Neural cell (in vitro differentiated cells): ENCODE data around the gene SBNO2. TPM values are rescaled to one million over a fixed set of nuclear protein-coding genes. Genes with fewer than 3 reads are reported as not detected.

ENCODE experiments used
- H2AFZ ChIP-seq: fragments of 200-600, 300-800 bp; sonication (generic), shearing (Covaris generic); 2 replicates; pipeline ENCODE4 v1.6.0; 2014; ENCODE audit warnings: low read depth, mild to moderate bottlenecking, antibody characterized with exemption, low read length, moderate library complexity
- H3F3A ChIP-seq: fragments of 200-600 bp; shearing (Covaris generic); 2 replicates; pipeline ENCODE4 v1.6.1; 2016; ENCODE audit warnings: mild to moderate bottlenecking, moderate library complexity, mixed read lengths, antibody characterized with exemption, low read length; ENCODE audit not compliant: insufficient read depth, poor library complexity, severe bottlenecking
- H3K27ac ChIP-seq: fragments of 200-600, 300-800 bp; sonication (generic), shearing (Covaris generic); 2 replicates; pipeline ENCODE4 v1.5.1; 2014; ENCODE audit warnings: mild to moderate bottlenecking, low read length, moderate library complexity
- H3K27me3 ChIP-seq: fragments of 300-800, 200-600 bp; sonication (generic), shearing (Covaris generic); 2 replicates; pipeline ENCODE4 v1.6.0; 2014; ENCODE audit warnings: mild to moderate bottlenecking, low read depth, low read length, moderate library complexity; ENCODE audit not compliant: insufficient read depth
- H3K36me3 ChIP-seq: fragments of 300-800, 200-600 bp; sonication (generic), shearing (Covaris generic); 2 replicates; pipeline ENCODE4 v1.5.1; 2014; ENCODE audit warnings: mild to moderate bottlenecking, antibody characterized with exemption, low read length, moderate library complexity; ENCODE audit not compliant: insufficient read depth
- H3K4me2 ChIP-seq: fragments of 300-800, 200-600 bp; sonication (generic), shearing (Covaris generic); 2 replicates; pipeline ENCODE4 v1.6.0; 2014; ENCODE audit warnings: mild to moderate bottlenecking, low read length
- H3K4me3 ChIP-seq: fragments of 300-800, 200-600 bp; sonication (generic), shearing (Covaris generic); 2 replicates; pipeline ENCODE4 v1.5.1; 2014; ENCODE audit warnings: mild to moderate bottlenecking, low read length, moderate library complexity
- H3K79me2 ChIP-seq: fragments of 200-600 bp; shearing (Covaris generic); replicated peaks from 2 replicates; pipeline ENCODE4 v1.6.0; 2014; ENCODE audit warnings: mild to moderate bottlenecking, low read length, moderate library complexity; ENCODE audit not compliant: insufficient read depth
- H3K9ac ChIP-seq: fragments of 300-800, 200-600 bp; sonication (generic), shearing (Covaris generic); 2 replicates; pipeline ENCODE4 v1.6.1; 2016; ENCODE audit warnings: mild to moderate bottlenecking, low read length, mixed read lengths
- H3K9me2 ChIP-seq: fragments of 200-600 bp; shearing (Covaris generic); 2 replicates; pipeline ENCODE4 v1.6.1; 2016; ENCODE audit warnings: mild to moderate bottlenecking, low read length, mixed read lengths; ENCODE audit not compliant: insufficient read depth
- H3K9me3 ChIP-seq: fragments of 200-600, 300-800 bp; sonication (generic), shearing (Covaris generic); 2 replicates; pipeline ENCODE4 v1.6.1; 2016; ENCODE audit warnings: mild to moderate bottlenecking, mixed run types, low read length, moderate library complexity, mixed read lengths
- H4K20me1 ChIP-seq: fragments of 200-600 bp; shearing (Covaris generic); 2 replicates; pipeline ENCODE4 v1.6.1; 2016; ENCODE audit warnings: mild to moderate bottlenecking, mixed run types; ENCODE audit not compliant: insufficient read depth
- EP300 ChIP-seq: fragments of 450-650 bp; conservative IDR thresholded peaks from 2 replicates; pipeline ENCODE4 v1.6.1; 2014; ENCODE audit warnings: antibody characterized with exemption, mild to moderate bottlenecking, moderate library complexity; ENCODE audit not compliant: poor library complexity, severe bottlenecking
- EZH2 ChIP-seq: fragments of 200-600, 300-800 bp; shearing (Covaris generic), sonication (generic); IDR thresholded peaks from 2 replicates; pipeline ENCODE4 v1.6.1; 2014; ENCODE audit warnings: antibody characterized with exemption, low read length, borderline replicate concordance, mild to moderate bottlenecking; ENCODE audit not compliant: insufficient read depth, poor library complexity, severe bottlenecking
- MXI1 ChIP-seq: fragments of 450-650 bp; conservative IDR thresholded peaks from 2 replicates; pipeline ENCODE4 v1.6.1; 2014; ENCODE audit warnings: antibody characterized with exemption, mild to moderate bottlenecking; ENCODE audit not compliant: poor library complexity, severe bottlenecking
- POLR2AphosphoS5 ChIP-seq: IDR thresholded peaks from 2 replicates; pipeline ENCODE4 v1.6.1; 2012
- RAD21 ChIP-seq: fragments of 450-650 bp; conservative IDR thresholded peaks from 2 replicates; pipeline ENCODE4 v1.6.1; 2014; ENCODE audit warnings: antibody characterized with exemption, mild to moderate bottlenecking, moderate library complexity
- SMC3 ChIP-seq: fragments of 450-650 bp; conservative IDR thresholded peaks from 2 replicates; pipeline ENCODE4 v1.6.1; 2014; ENCODE audit warnings: antibody characterized with exemption, mild to moderate bottlenecking, moderate library complexity; ENCODE audit not compliant: poor library complexity
- TAF1 ChIP-seq: IDR thresholded peaks from 2 replicates; pipeline ENCODE4 v1.6.1; 2012; ENCODE audit warnings: low read depth
- polyA plus RNA-seq: library from polyadenylated mRNA; depleted of rRNA; stranded (reverse); fragments of >200 nt; gene quantifications from 2 replicates; pipeline ENCODE4 v1.2.3, GENCODE V29; 2014
- TF ChIP-seq, protein P1 (sequence below): fragments of 450-650 bp; IDR thresholded peaks from 2 replicates; pipeline ENCODE4 v1.5.1; 2014; ENCODE audit warnings: antibody characterized with exemption, mild to moderate bottlenecking, moderate library complexity; ENCODE audit not compliant: poor library complexity, severe bottlenecking
- TF ChIP-seq, protein P2 (sequence below): IDR thresholded peaks from 2 replicates; pipeline ENCODE4 v1.6.1; 2012; ENCODE audit warnings: borderline replicate concordance

The SBNO2 gene
- polyA plus RNA-seq, 1 donor from 2014 or later: 4.8 TPM

DNA sequence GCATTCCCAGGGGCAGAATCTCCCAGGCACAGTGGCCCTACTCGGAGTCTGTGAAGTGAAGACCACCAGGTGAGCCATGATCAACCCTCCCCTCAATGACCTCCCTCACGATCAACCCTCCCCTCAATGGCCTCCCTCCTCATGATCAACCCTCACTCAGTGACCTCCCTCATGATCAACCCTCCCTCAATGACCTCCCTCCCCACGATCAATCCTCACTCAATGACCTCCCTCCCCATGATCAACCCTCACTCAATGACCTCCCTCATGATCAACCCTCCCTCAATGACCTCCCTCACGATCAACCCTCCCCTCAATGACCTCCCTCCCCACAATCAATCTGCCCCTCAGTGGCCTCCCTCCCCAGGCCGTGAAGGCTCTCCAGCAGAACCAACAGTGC is 32.1 kb downstream of the SBNO2 start:
- TF ChIP-seq RAD21: no peak
- TF ChIP-seq TAF1: no peak
- TF ChIP-seq, protein P1, sequence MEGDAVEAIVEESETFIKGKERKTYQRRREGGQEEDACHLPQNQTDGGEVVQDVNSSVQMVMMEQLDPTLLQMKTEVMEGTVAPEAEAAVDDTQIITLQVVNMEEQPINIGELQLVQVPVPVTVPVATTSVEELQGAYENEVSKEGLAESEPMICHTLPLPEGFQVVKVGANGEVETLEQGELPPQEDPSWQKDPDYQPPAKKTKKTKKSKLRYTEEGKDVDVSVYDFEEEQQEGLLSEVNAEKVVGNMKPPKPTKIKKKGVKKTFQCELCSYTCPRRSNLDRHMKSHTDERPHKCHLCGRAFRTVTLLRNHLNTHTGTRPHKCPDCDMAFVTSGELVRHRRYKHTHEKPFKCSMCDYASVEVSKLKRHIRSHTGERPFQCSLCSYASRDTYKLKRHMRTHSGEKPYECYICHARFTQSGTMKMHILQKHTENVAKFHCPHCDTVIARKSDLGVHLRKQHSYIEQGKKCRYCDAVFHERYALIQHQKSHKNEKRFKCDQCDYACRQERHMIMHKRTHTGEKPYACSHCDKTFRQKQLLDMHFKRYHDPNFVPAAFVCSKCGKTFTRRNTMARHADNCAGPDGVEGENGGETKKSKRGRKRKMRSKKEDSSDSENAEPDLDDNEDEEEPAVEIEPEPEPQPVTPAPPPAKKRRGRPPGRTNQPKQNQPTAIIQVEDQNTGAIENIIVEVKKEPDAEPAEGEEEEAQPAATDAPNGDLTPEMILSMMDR: no peak
- no peak for TF ChIP-seq EZH2
- TF ChIP-seq SMC3: no peak
- TF ChIP-seq, protein P2, sequence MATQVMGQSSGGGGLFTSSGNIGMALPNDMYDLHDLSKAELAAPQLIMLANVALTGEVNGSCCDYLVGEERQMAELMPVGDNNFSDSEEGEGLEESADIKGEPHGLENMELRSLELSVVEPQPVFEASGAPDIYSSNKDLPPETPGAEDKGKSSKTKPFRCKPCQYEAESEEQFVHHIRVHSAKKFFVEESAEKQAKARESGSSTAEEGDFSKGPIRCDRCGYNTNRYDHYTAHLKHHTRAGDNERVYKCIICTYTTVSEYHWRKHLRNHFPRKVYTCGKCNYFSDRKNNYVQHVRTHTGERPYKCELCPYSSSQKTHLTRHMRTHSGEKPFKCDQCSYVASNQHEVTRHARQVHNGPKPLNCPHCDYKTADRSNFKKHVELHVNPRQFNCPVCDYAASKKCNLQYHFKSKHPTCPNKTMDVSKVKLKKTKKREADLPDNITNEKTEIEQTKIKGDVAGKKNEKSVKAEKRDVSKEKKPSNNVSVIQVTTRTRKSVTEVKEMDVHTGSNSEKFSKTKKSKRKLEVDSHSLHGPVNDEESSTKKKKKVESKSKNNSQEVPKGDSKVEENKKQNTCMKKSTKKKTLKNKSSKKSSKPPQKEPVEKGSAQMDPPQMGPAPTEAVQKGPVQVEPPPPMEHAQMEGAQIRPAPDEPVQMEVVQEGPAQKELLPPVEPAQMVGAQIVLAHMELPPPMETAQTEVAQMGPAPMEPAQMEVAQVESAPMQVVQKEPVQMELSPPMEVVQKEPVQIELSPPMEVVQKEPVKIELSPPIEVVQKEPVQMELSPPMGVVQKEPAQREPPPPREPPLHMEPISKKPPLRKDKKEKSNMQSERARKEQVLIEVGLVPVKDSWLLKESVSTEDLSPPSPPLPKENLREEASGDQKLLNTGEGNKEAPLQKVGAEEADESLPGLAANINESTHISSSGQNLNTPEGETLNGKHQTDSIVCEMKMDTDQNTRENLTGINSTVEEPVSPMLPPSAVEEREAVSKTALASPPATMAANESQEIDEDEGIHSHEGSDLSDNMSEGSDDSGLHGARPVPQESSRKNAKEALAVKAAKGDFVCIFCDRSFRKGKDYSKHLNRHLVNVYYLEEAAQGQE: no peak
- TF ChIP-seq MXI1: no peak
- H3K27me3 ChIP-seq: no peaks in the 10 kb centered on the region
- H3F3A ChIP-seq: no peaks in the 10 kb centered on the region
- H3K36me3 ChIP-seq: no peaks in the 10 kb centered on the region
- no peak overlapping the region for H3K9ac ChIP-seq
- H3K4me3 ChIP-seq: no peak overlapping the region
- no peaks in the 10 kb centered on the region for H3K79me2 ChIP-seq
- no peak overlapping the region for H3K4me2 ChIP-seq
- no peaks in the 10 kb centered on the region for H4K20me1 ChIP-seq
- no peak overlapping the region for H2AFZ ChIP-seq
- H3K27ac ChIP-seq: no peak overlapping the region
- H3K9me3 ChIP-seq: no peaks in the 10 kb centered on the region
- H3K9me2 ChIP-seq: no peaks in the 10 kb centered on the region

DNA sequence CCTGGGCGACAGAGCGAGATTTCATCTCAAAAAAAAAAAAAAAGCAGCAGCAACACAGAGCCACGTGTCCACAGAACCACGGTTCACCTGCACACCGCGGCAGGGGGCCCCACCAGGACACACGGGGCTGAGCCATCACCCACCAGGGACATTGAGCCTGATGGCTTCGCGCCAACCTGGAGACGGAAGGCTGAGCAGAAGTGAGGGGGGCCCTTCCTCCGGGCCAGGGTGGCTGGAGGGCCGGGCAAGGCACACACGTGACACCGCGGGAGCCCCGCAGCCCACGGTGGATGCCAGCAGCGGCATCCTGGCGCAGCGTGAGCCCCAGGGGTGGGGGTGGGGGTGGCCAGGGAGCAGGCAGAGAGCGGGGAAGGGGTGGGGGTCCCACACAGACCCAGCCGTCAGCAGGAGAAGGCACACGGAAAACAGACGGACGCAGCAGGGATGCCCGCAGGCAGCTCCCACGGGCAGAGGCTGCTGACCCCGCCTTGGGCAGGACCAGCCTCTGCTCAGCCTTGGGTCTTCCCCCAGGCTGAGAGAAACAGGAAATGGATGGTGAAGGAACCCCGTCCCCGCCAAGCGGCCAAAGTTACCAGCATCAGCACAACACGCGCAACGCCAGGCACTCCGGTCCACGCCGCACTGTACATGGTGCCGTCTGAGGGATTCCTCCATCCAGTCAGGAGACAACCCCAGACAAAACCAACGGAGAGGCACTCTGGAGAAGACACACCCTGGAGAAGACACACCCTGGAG is 33.6 kb downstream of the SBNO2 start:
- no peaks in the 10 kb centered on the region for H3K9me3 ChIP-seq
- no peaks in the 10 kb centered on the region for H3K36me3 ChIP-seq
- no peak overlapping the region for H3K4me2 ChIP-seq
- H3K79me2 ChIP-seq: no peaks in the 10 kb centered on the region
- no peaks in the 10 kb centered on the region for H4K20me1 ChIP-seq
- no peaks in the 10 kb centered on the region for H3K9me2 ChIP-seq
- no peak overlapping the region for H3K27ac ChIP-seq
- H2AFZ ChIP-seq: no peak overlapping the region
- H3K27me3 ChIP-seq: no peaks in the 10 kb centered on the region
- H3K9ac ChIP-seq: no peak overlapping the region
- no peaks in the 10 kb centered on the region for H3F3A ChIP-seq
- H3K4me3 ChIP-seq: no peak overlapping the region
- TF ChIP-seq TAF1 (no peak), EP300 (no peak), SMC3 (no peak), RAD21 (no peak), EZH2 (no peak), MXI1 (no peak), POLR2AphosphoS5 (no peak)
- TF ChIP-seq, protein P1: no peak
- TF ChIP-seq, protein P2: no peak
